Central memory CD8-positive, alpha-beta T cell (primary cell): Measurements from ENCODE around the gene KIAA1328.

Experiments used
- ATAC-seq: fragments of 150-1000 bp; cut with Tn5 transposase; replicated peaks from 2 replicates; pipeline ENCODE4 v1.10.0; 2022; ENCODE audit warnings: mild to moderate bottlenecking, moderate FRiP score, moderate number of reproducible peaks; ENCODE audit not compliant: poor library complexity, severe bottlenecking; ENCODE audit errors: extremely low read depth
- DNase-seq, 2 donors: peaks; one replicate each; pipeline ENCODE4 v3.0.0; 2021; ENCODE audit warnings: low spot score in 2 of 2
- H3K27ac Mint-ChIP-seq: one replicate; pipeline ENCODE4 v1.8.0; 2022; ENCODE audit warnings: low read depth, mild to moderate bottlenecking, moderate library complexity, mixed read lengths
- H3K27me3 Mint-ChIP-seq: one replicate; pipeline ENCODE4 v1.8.0; 2022; ENCODE audit warnings: mixed read lengths
- H3K36me3 Mint-ChIP-seq: one replicate; pipeline ENCODE4 v1.8.0; 2022; ENCODE audit warnings: mild to moderate bottlenecking, moderate library complexity, mixed read lengths; ENCODE audit not compliant: insufficient read depth
- H3K4me1 Mint-ChIP-seq: one replicate; pipeline ENCODE4 v1.8.0; 2022; ENCODE audit warnings: mixed read lengths
- H3K4me3 Mint-ChIP-seq: one replicate; pipeline ENCODE4 v1.8.0; 2022; ENCODE audit warnings: mild to moderate bottlenecking, moderate library complexity, mixed read lengths
- H3K9me3 Mint-ChIP-seq: one replicate; pipeline ENCODE4 v1.8.0; 2022; ENCODE audit warnings: mixed read lengths

Gene KIAA1328

DNA sequence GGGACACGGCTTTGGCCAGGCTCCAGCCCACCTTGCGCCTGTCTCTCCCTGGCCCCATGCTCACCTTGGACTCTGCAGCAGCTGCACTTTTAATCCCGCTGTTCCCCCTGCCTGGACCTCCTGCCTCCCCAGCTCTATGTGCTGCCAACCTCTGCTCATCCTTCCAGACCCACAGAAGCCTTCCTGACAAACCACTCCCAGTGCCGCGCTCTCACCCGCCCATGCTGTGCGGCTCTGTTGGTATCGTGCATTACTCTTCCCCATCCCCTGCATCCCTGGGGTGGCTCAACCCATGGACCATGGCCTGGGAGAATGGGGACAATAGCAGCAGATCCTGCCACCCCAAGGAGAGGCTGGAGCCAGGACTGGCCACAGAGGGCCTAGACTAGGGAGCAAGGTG, 433.1 kb downstream of the KIAA1328 start:
- Mint-ChIP-seq H3K9me3 (peaks cover 4% of the 10 kb centered on the region), H3K27me3 (peaks cover 38% of the 10 kb centered on the region)

DNA sequence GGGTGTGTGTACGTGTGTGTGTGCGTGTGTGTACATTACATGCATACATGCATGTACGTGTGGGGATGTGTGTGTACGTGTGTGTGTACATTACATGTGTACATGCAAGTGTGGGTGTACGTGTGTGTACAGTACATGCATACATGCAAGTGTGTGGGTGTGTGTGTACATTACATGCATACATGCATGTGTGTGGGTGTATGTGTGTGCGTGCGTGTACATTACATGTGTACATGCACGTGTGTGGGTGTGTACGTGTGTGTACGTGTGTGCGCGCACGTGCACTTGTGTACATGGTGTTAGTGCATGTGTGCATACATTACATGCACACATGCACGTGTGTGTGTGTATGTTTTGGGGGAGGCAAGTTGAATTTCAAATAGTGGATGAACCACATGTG, 436.0 kb downstream of the KIAA1328 start:
- no peak for ATAC-seq
- Mint-ChIP-seq H3K27ac (no peak overlapping the region), H3K4me1 (no peaks in the 10 kb centered on the region), H3K27me3 (peaks cover 20% of the 10 kb centered on the region), H3K9me3 (peaks cover 4% of the 10 kb centered on the region), H3K4me3 (no peak overlapping the region), H3K36me3 (no peaks in the 10 kb centered on the region)
- no peak for DNase-seq

More for the DNA sequence above, 433.1 kb downstream of the KIAA1328 start:
- Mint-ChIP-seq H3K4me1 (no peaks in the 10 kb centered on the region), H3K36me3 (no peaks in the 10 kb centered on the region), H3K27ac (no peak overlapping the region), H3K4me3 (no peak overlapping the region)
- DNase-seq (no peak), ATAC-seq (no peak)

DNA sequence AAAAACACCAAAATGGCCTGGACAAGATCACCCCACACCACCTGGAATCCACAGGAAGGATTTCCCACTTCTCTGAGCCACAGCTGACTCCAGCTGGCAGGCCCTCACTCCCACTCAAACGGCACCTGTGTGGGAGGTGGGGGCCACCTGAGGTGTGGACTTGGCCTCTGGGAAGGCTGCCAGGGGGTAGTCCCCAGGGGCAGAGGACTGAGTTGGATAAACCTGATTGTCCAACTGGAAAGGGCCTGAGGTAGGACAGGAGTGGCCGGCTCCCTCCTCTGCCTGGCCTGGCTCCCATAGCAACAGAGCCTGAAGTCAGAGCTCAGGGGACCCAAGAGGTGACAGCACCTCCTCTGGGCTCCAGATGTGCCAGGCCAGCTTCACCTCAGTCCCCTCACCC, 436.5 kb downstream of the KIAA1328 start:
- Mint-ChIP-seq H3K27me3 (peaks cover 20% of the 10 kb centered on the region), H3K4me3 (no peak overlapping the region), H3K36me3 (peaks cover 2% of the 10 kb centered on the region), H3K27ac (no peak overlapping the region), H3K9me3 (peaks cover 4% of the 10 kb centered on the region), H3K4me1 (no peaks in the 10 kb centered on the region)
- no peak for DNase-seq
- ATAC-seq = no peak

DNA sequence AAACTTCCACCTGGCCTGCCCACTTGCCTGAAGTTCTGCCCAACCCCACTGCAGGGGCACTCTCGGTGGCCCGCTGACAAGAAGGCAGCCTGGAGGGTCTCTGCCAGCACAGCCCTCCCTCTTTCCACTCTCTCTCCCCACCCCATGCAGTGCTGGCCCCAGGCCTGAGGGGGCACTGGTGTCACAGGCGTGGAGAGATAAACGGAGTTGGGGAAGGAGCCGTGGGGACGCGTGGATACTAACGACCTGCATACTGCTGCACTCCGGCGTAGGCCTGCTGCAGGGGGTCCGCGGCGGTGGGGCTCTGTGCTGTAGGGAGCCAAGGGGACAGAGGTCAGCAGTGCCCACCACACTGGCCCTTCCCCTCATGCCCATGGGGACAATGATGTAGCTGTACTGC, 437.4 kb downstream of the KIAA1328 start:
- Mint-ChIP-seq H3K27ac (no peak overlapping the region), H3K4me3 (no peak overlapping the region), H3K9me3 (peaks cover 6% of the 10 kb centered on the region), H3K4me1 (no peaks in the 10 kb centered on the region), H3K27me3 (peaks cover 20% of the 10 kb centered on the region), H3K36me3 (peaks cover 2% of the 10 kb centered on the region)
- DNase-seq (no peak), ATAC-seq (no peak)

DNA sequence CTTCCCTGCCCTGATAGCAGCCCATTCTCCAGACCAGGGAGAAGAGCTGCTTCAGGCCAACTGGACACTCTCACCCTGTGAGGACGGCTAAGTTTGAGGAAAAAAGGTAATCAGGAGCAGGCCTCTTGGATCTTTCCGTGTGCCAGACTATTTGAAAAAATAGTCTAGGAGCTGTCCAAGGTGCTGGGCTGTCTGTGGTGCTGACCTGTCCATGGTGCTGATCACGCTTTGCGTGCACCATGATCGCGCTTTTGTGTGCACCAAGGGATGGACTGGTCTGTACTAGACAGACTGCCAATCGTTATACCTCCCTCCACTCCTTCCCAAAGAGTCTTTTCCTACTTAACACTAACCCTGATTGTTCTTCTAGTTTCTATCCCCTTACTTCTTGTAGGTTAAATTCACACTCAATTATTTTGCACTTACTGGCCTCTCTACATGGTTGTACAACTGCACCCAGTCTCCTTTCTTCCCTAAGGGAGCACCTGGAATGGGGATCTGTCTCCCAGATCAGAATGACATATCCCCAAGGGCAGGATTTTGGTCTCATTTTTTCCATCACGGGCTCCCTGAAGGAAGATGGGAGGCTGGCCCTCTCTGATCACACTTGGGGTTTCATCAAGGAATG, 441.2 kb downstream of the KIAA1328 start:
- DNase-seq (no peak), ATAC-seq (no peak)
- Mint-ChIP-seq H3K27me3 (peaks cover 15% of the 10 kb centered on the region), H3K4me3 (no peak overlapping the region), H3K9me3 (peaks cover 8% of the 10 kb centered on the region), H3K36me3 (peaks cover 2% of the 10 kb centered on the region), H3K27ac (no peak overlapping the region), H3K4me1 (no peaks in the 10 kb centered on the region)

DNA sequence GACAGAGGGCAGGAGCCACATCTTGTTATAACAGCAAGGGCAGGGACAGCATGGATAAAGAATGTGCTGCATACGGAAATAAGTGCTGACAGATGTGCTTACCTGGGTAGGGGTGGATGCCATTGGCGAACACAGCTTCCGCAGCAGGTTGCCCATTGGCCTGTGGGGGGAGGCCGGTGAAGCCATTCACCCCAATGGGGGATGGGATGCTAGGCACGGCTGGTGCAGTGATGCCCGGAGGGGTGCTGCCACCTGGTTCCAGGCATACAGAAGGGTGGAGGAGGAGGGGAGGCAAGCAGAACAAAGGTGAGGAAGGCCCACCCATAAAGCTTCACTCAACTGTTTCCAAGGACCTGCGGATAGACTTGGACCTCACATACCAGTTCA, 441.7 kb downstream of the KIAA1328 start:
- peaks cover 2% of the 10 kb centered on the region for H3K36me3 Mint-ChIP-seq
- H3K4me1 Mint-ChIP-seq = no peaks in the 10 kb centered on the region
- H3K27ac Mint-ChIP-seq = no peak overlapping the region
- peaks cover 8% of the 10 kb centered on the region for H3K9me3 Mint-ChIP-seq
- H3K27me3 Mint-ChIP-seq = peaks cover 19% of the 10 kb centered on the region
- ATAC-seq (no peak), DNase-seq (no peak)
- H3K4me3 Mint-ChIP-seq = no peak overlapping the region

DNA sequence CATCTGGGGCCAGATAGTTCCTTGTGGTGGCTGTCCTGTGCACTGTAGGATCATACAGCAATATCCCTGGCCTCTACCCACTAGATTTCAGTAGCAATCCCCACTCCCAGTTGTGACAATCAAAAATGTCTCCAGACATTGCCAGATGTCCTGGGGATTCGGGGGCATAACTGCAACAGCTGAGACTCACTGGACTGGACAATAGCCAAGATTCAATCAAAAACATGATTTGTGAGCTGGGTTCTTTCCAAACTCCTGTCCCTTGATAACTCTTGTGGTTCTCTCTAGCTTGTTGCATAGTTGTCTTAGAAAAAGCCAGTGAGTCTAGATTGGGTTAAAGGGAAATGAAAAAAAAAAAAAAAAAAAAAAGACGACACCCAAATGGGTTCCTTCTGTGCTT, 443.3 kb downstream of the KIAA1328 start:
- H3K27ac Mint-ChIP-seq = no peak overlapping the region
- DNase-seq = no peak
- ATAC-seq = no peak
- H3K4me1 Mint-ChIP-seq = no peaks in the 10 kb centered on the region
- H3K4me3 Mint-ChIP-seq = no peak overlapping the region
- H3K9me3 Mint-ChIP-seq = peaks cover 8% of the 10 kb centered on the region
- H3K27me3 Mint-ChIP-seq = peaks cover 31% of the 10 kb centered on the region
- peaks cover 2% of the 10 kb centered on the region for H3K36me3 Mint-ChIP-seq

DNA sequence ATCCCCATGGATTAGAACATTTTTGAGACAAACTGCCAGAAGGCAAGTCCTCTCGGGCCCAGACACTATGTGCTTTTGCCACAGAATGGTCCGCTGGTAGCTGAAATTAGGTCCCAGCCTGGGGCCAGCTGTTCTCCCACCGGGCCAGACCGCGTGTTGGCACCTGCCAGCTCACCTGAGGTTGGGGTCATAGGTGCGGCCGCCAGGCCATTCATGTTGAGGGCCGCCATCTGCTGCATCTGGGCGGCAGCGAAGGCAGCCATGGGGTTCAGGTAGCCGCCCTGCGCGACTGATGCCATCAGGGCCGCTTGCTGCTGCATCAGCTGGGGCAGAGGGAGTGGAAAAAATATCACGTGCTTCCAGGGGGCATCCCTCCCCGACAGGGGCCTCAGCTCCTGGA, 443.9 kb downstream of the KIAA1328 start:
- no peak overlapping the region for H3K4me3 Mint-ChIP-seq
- DNase-seq (no peak), ATAC-seq (no peak)
- H3K27ac Mint-ChIP-seq = no peak overlapping the region
- peaks cover 8% of the 10 kb centered on the region for H3K9me3 Mint-ChIP-seq
- peaks cover 37% of the 10 kb centered on the region for H3K27me3 Mint-ChIP-seq
- H3K4me1 Mint-ChIP-seq = no peaks in the 10 kb centered on the region
- H3K36me3 Mint-ChIP-seq = peaks cover 2% of the 10 kb centered on the region

DNA sequence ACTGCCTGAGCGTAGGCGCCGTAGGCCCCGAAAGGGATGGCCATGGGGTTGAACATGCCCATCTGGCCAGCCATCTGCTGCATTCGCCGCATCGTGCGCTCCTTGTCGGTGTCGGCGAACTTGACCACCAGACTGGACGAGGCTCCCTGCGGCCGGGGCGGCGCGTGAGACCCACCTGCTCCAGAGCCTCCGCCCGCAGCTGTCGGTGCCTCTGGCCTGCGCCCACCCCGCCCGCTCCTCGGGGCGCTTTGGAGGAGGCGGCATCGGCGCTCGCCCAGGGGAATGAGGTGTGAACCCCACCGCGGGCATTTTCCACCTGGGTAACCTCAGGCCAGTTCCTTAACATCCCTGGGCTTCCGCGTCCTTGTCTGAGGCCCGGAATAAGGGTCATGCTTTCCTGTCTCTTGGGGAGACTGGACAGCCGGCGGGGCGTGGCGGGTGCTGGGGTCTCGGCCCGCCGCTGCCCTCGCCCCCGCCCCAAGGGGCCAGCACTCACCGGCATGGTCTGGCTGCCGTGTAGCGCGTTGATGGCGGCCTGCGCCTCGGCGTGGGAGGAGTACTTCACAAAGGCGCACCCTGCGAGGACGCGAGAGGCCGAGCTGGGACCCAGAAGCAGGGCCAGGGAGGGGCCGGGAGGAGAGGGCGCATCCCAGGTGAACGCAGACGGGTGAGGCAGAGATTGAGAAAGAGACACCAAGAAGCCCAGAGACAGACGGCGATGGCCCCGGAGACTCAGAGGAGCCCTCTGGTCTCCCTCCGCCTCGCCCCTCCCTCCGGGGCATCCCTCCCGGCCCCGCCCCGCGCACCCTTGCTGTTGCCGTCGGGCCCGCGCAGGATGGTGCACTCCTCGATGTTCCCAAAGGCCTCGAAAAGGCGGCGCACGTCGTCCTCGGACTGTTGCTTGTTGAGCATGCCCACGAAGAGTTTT, 445.6 kb downstream of the KIAA1328 start:
- Mint-ChIP-seq H3K36me3 (peaks cover 2% of the 10 kb centered on the region), H3K4me3 (no peak overlapping the region), H3K27ac (no peak overlapping the region), H3K9me3 (peaks cover 8% of the 10 kb centered on the region), H3K4me1 (no peaks in the 10 kb centered on the region), H3K27me3 (peaks cover 50% of the 10 kb centered on the region)
- DNase-seq = no peak
- no peak for ATAC-seq

DNA sequence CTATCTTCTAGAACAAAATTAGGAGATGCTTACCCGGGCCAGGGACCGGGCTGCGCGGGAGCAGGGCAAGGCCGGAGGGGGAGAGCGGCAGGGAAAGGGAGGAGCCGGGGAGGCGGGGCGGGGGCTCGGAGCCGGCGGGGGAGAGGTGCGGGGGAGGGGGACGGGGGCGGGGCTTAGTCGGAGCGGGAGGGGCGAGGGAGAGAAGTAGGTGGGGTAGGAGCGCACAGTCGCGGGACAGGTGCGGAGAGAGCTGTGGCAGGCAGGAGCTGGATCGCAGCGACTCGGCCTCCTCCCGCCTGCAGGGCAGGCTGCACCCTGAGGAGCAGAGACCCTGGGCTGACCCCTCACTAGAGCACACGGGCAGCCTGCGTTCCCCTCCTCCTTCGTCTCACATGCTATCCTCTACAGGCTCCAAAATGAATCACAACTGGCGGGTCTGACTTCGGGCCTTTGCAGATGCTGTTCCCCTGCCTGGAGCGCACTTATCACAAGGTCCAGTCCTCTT, 446.4 kb downstream of the KIAA1328 start:
- no peak overlapping the region for H3K27ac Mint-ChIP-seq
- DNase-seq = no peak
- H3K27me3 Mint-ChIP-seq = peaks cover 50% of the 10 kb centered on the region
- peaks cover 8% of the 10 kb centered on the region for H3K9me3 Mint-ChIP-seq
- H3K4me1 Mint-ChIP-seq = no peaks in the 10 kb centered on the region
- peaks cover 2% of the 10 kb centered on the region for H3K36me3 Mint-ChIP-seq
- ATAC-seq = no peak
- no peak overlapping the region for H3K4me3 Mint-ChIP-seq

DNA sequence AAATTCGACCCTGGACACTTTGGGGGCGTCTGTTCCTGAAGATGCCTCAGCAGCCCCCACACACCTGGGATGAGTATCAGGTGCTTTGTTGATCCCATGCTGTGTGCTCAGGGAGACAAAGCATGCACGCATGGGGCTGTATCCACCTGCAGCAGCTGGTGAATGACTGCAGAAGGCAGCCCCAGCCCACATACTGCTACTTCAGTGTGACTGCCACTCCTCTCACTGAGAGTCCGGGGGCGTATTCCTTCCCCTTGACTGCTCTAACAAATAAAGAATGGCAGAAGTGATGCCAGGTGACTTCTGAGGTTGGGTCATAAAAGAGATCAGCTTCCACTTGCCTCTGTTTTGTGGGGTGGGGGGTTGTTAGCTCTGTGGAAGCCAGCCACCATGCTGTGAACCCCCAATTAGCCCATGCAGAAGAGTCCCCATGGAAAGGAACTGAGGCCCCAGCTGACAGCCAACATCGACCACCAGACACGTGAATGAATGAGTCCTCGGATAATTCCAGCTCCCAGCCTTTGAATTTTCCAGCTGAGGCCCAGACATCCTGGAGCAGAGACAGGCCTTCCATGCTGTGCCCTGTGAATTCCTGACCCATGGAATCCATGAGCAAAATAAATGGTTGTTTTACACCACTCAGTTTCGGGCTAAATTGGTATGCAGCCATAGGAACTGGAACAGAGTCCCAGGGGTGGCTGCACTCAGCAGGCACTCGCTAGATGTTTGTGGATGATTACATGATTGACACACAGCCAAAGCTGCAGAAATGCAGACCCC, 447.4 kb downstream of the KIAA1328 start:
- Mint-ChIP-seq H3K27me3 (peaks cover 50% of the 10 kb centered on the region), H3K27ac (no peak overlapping the region), H3K36me3 (no peaks in the 10 kb centered on the region), H3K9me3 (peaks cover 5% of the 10 kb centered on the region), H3K4me1 (no peaks in the 10 kb centered on the region), H3K4me3 (no peak overlapping the region)
- ATAC-seq (no peak), DNase-seq (no peak)

DNA sequence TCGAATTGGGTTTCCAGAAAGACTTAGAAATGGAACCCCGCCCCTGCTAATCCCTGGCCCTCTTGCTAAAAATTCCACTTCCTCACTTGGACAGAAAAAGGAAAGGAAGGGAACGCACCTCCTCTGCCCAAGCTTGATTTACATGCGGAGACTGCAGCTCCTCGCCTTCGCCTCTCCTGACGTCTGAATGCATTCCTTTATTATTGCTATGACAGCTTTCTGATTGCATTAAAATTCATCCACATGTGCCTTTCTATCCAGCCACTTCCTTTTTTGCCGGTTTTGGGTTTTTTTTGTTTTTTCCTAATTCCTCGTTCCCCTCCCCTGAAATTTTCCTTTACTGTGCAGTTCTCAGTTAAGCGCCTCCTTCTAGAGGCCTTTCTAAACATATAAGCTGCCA, 448.9 kb downstream of the KIAA1328 start:
- H3K4me3 Mint-ChIP-seq = no peak overlapping the region
- ATAC-seq (no peak), DNase-seq (no peak)
- H3K4me1 Mint-ChIP-seq = no peaks in the 10 kb centered on the region
- H3K27ac Mint-ChIP-seq = no peak overlapping the region
- peaks cover 48% of the 10 kb centered on the region for H3K27me3 Mint-ChIP-seq
- H3K9me3 Mint-ChIP-seq = no peaks in the 10 kb centered on the region
- no peaks in the 10 kb centered on the region for H3K36me3 Mint-ChIP-seq
